ENCODE data around the gene MYOT. TPM values are rescaled to one million over a fixed set of nuclear protein-coding genes. Genes with fewer than 3 reads are reported as not detected.
"Not testable (repeated sequence)": the region's sequence is repeated elsewhere in the genome, so short reads cannot be mapped to it uniquely, and the experiment has no call there.

Gene MYOT
- total RNA-seq, 2 donors from 2014 or later = not detected

- Mint-ChIP-seq H3K27me3 (no peaks in the 10 kb centered on the region), H3K4me1 (no peaks in the 10 kb centered on the region), H3K9me3 (no peaks in the 10 kb centered on the region), H3K36me3 (ENCODE audit: low read depth) (no peaks in the 10 kb centered on the region), H3K27ac (no peak overlapping the region), H3K4me3 (no peak overlapping the region)
- ATAC-seq (replicated peaks) = no peak
Observed at GRCh38 chr5:137837491-137838394, 29.9 kb upstream of the MYOT start.

- H3K27ac Mint-ChIP-seq = no peak overlapping the region
- no peaks in the 10 kb centered on the region for H3K27me3 Mint-ChIP-seq
- ATAC-seq (replicated peaks) = no peak
- H3K4me3 Mint-ChIP-seq = no peak overlapping the region
- no peaks in the 10 kb centered on the region for H3K36me3 Mint-ChIP-seq (ENCODE audit: low read depth)
- no peaks in the 10 kb centered on the region for H3K9me3 Mint-ChIP-seq
- no peaks in the 10 kb centered on the region for H3K4me1 Mint-ChIP-seq
Observed at GRCh38 chr5:137838976-137839375, 28.7 kb upstream of the MYOT start.

GRCh38 chr5:137842296-137842695 is 25.4 kb upstream of the MYOT start:
- no peak overlapping the region for H3K4me3 Mint-ChIP-seq
- H3K27ac Mint-ChIP-seq = no peak overlapping the region
- H3K36me3 Mint-ChIP-seq (ENCODE audit: low read depth) = peaks cover 8% of the 10 kb centered on the region
- no peaks in the 10 kb centered on the region for H3K4me1 Mint-ChIP-seq
- no peaks in the 10 kb centered on the region for H3K9me3 Mint-ChIP-seq
- no peak for ATAC-seq (replicated peaks)
- H3K27me3 Mint-ChIP-seq = no peaks in the 10 kb centered on the region

GRCh38 chr5:137843676-137844299 is 23.9 kb upstream of the MYOT start:
- no peak overlapping the region for H3K27ac Mint-ChIP-seq
- H3K36me3 Mint-ChIP-seq (ENCODE audit: low read depth) = peaks cover 8% of the 10 kb centered on the region
- no peak overlapping the region for H3K4me3 Mint-ChIP-seq
- H3K4me1 Mint-ChIP-seq = no peaks in the 10 kb centered on the region
- ATAC-seq (replicated peaks) = no peak
- no peaks in the 10 kb centered on the region for H3K27me3 Mint-ChIP-seq
- no peaks in the 10 kb centered on the region for H3K9me3 Mint-ChIP-seq

GRCh38 chr5:137845472-137845871 is 22.2 kb upstream of the MYOT start:
- Mint-ChIP-seq H3K4me1 (no peaks in the 10 kb centered on the region), H3K27me3 (no peaks in the 10 kb centered on the region), H3K9me3 (no peaks in the 10 kb centered on the region), H3K27ac (no peak overlapping the region), H3K4me3 (no peak overlapping the region), H3K36me3 (ENCODE audit: low read depth) (peaks cover 8% of the 10 kb centered on the region)
- no peak for ATAC-seq (replicated peaks)

- H3K27me3 Mint-ChIP-seq = no peaks in the 10 kb centered on the region
- H3K4me3 Mint-ChIP-seq = no peak overlapping the region
- peaks cover 8% of the 10 kb centered on the region for H3K36me3 Mint-ChIP-seq (ENCODE audit: low read depth)
- ATAC-seq (replicated peaks) = no peak
- no peaks in the 10 kb centered on the region for H3K4me1 Mint-ChIP-seq
- H3K27ac Mint-ChIP-seq = no peak overlapping the region
- no peaks in the 10 kb centered on the region for H3K9me3 Mint-ChIP-seq
Observed at GRCh38 chr5:137847687-137848086, 20.0 kb upstream of the MYOT start.

GRCh38 chr5:137853165-137853564 is 14.5 kb upstream of the MYOT start:
- not testable (repeated sequence) for H3K27me3 Mint-ChIP-seq; H3K9me3 Mint-ChIP-seq; H3K4me3 Mint-ChIP-seq; H3K27ac Mint-ChIP-seq; ATAC-seq (replicated peaks); H3K36me3 Mint-ChIP-seq (ENCODE audit: low read depth); H3K4me1 Mint-ChIP-seq

- H3K36me3 Mint-ChIP-seq (ENCODE audit: low read depth) = no peaks in the 10 kb centered on the region
- peaks cover 8% of the 10 kb centered on the region for H3K4me1 Mint-ChIP-seq
- H3K27me3 Mint-ChIP-seq = no peaks in the 10 kb centered on the region
- ATAC-seq (replicated peaks) = no peak
- H3K27ac Mint-ChIP-seq = no peak overlapping the region
- no peaks in the 10 kb centered on the region for H3K9me3 Mint-ChIP-seq
- no peak overlapping the region for H3K4me3 Mint-ChIP-seq
Observed at GRCh38 chr5:137856201-137856600, 11.5 kb upstream of the MYOT start.

- H3K4me1 Mint-ChIP-seq = peaks cover 8% of the 10 kb centered on the region
- H3K36me3 Mint-ChIP-seq (ENCODE audit: low read depth) = no peaks in the 10 kb centered on the region
- H3K4me3 Mint-ChIP-seq = peak overlapping the region; percentile 41
- no peaks in the 10 kb centered on the region for H3K9me3 Mint-ChIP-seq
- ATAC-seq (replicated peaks) = no peak
- H3K27me3 Mint-ChIP-seq = no peaks in the 10 kb centered on the region
- no peak overlapping the region for H3K27ac Mint-ChIP-seq
Observed at GRCh38 chr5:137856916-137857862, 10.5 kb upstream of the MYOT start.

- no peak overlapping the region for H3K27ac Mint-ChIP-seq
- H3K4me3 Mint-ChIP-seq = peak overlapping the region; percentile 41
- no peaks in the 10 kb centered on the region for H3K27me3 Mint-ChIP-seq
- peaks cover 8% of the 10 kb centered on the region for H3K4me1 Mint-ChIP-seq
- ATAC-seq (replicated peaks) = peak; percentile 47
- no peaks in the 10 kb centered on the region for H3K36me3 Mint-ChIP-seq (ENCODE audit: low read depth)
- no peaks in the 10 kb centered on the region for H3K9me3 Mint-ChIP-seq
Observed at GRCh38 chr5:137858223-137858916, 9.3 kb upstream of the MYOT start.

- Mint-ChIP-seq H3K27ac (no peak overlapping the region), H3K4me3 (no peak overlapping the region), H3K4me1 (peaks cover 8% of the 10 kb centered on the region), H3K9me3 (no peaks in the 10 kb centered on the region), H3K36me3 (ENCODE audit: low read depth) (no peaks in the 10 kb centered on the region), H3K27me3 (no peaks in the 10 kb centered on the region)
- ATAC-seq (replicated peaks) = no peak
Observed at GRCh38 chr5:137858954-137859353, 8.7 kb upstream of the MYOT start.

- no peaks in the 10 kb centered on the region for H3K9me3 Mint-ChIP-seq
- H3K27me3 Mint-ChIP-seq = no peaks in the 10 kb centered on the region
- H3K36me3 Mint-ChIP-seq (ENCODE audit: low read depth) = no peaks in the 10 kb centered on the region
- no peak overlapping the region for H3K27ac Mint-ChIP-seq
- no peak for ATAC-seq (replicated peaks)
- peaks cover 8% of the 10 kb centered on the region for H3K4me1 Mint-ChIP-seq
- H3K4me3 Mint-ChIP-seq = no peak overlapping the region
Observed at GRCh38 chr5:137862251-137862650, 5.4 kb upstream of the MYOT start.

GRCh38 chr5:137863653-137864052 is 4.0 kb upstream of the MYOT start:
- H3K36me3 Mint-ChIP-seq (ENCODE audit: low read depth); H3K4me3 Mint-ChIP-seq; H3K9me3 Mint-ChIP-seq; H3K4me1 Mint-ChIP-seq; H3K27me3 Mint-ChIP-seq; H3K27ac Mint-ChIP-seq; ATAC-seq (replicated peaks): not testable (repeated sequence)

Measured in activated T-helper 17 cell treated with anti-CD3 and anti-CD28 coated beads, Interleukin-2, amount 50 U/mL, for 72 hours (primary cell).